ENCODE results near the gene DNPH1.

DNPH1 gene

GRCh38 chr6:43199912-43200311, 29.4 kb downstream of the DNPH1 start:
- Histone ChIP-seq H3K4me1 (ENCODE audit: insufficient read depth, low read length, severe bottlenecking) (no peaks in the 10 kb centered on the region), H3F3A (ENCODE audit: insufficient read depth, low read length) (no peaks in the 10 kb centered on the region), H3K4me2 (ENCODE audit: low read length) (no peak overlapping the region), H3K36me3 (ENCODE audit: insufficient read depth, low read length) (peaks cover 38% of the 10 kb centered on the region; the same call in 1 of the 2 replicates), H4K20me1 (ENCODE audit: insufficient read depth, low read length) (no peaks in the 10 kb centered on the region), H3K9me3 (ENCODE audit: low read length) (no peaks in the 10 kb centered on the region), H3K4me3 (ENCODE audit: low read depth, low read length, poor library complexity, severe bottlenecking) (no peak overlapping the region), H3K27ac (ENCODE audit: low read depth, low read length, poor library complexity, severe bottlenecking) (no peak overlapping the region), H3K9ac (ENCODE audit: low read length) (no peak overlapping the region), H3K79me2 (ENCODE audit: insufficient read depth, low read length) (no peaks in the 10 kb centered on the region), H3K27me3 (ENCODE audit: insufficient read depth, low read length) (no peaks in the 10 kb centered on the region), H3K9me2 (ENCODE audit: low read depth, low read length) (no peaks in the 10 kb centered on the region), H2AFZ (ENCODE audit: low read length) (no peak overlapping the region)
- TF ChIP-seq EZH2 (IDR thresholded peaks at IDR 0.05; ENCODE audit: borderline replicate concordance, low read length) (no peak), CTCF (IDR thresholded peaks at IDR 0.05; ENCODE audit: low read length) (no peak)

GRCh38 chr6:43196337-43196736, 32.9 kb downstream of the DNPH1 start:
- no peaks in the 10 kb centered on the region for H3K9me3 ChIP-seq (ENCODE audit: low read length)
- TF ChIP-seq EZH2 (IDR thresholded peaks at IDR 0.05; ENCODE audit: borderline replicate concordance, low read length) (no peak), CTCF (IDR thresholded peaks at IDR 0.05; ENCODE audit: low read length) (no peak)

GRCh38 chr6:43193929-43194328, 35.4 kb downstream of the DNPH1 start:
- Histone ChIP-seq H3K4me3 (ENCODE audit: low read depth, low read length, poor library complexity, severe bottlenecking) (no peak overlapping the region), H3K27ac (ENCODE audit: low read depth, low read length, poor library complexity, severe bottlenecking) (no peak overlapping the region), H3K27me3 (ENCODE audit: insufficient read depth, low read length) (no peaks in the 10 kb centered on the region), H3K36me3 (ENCODE audit: insufficient read depth, low read length) (peaks cover 29% of the 10 kb centered on the region; the same call in 1 of the 2 replicates), H3K9ac (ENCODE audit: low read length) (no peak overlapping the region), H4K20me1 (ENCODE audit: insufficient read depth, low read length) (no peaks in the 10 kb centered on the region), H3K9me2 (ENCODE audit: low read depth, low read length) (no peaks in the 10 kb centered on the region), H3K9me3 (ENCODE audit: low read length) (no peaks in the 10 kb centered on the region), H3K4me1 (ENCODE audit: insufficient read depth, low read length, severe bottlenecking) (no peaks in the 10 kb centered on the region), H3K79me2 (ENCODE audit: insufficient read depth, low read length) (no peaks in the 10 kb centered on the region), H2AFZ (ENCODE audit: low read length) (no peak overlapping the region), H3K4me2 (ENCODE audit: low read length) (no peak overlapping the region), H3F3A (ENCODE audit: insufficient read depth, low read length) (no peaks in the 10 kb centered on the region)
- TF ChIP-seq EZH2 (IDR thresholded peaks at IDR 0.05; ENCODE audit: borderline replicate concordance, low read length) (no peak), CTCF (IDR thresholded peaks at IDR 0.05; ENCODE audit: low read length) (no peak)

More at GRCh38 chr6:43196337-43196736, 32.9 kb downstream of the DNPH1 start:
- Histone ChIP-seq H3K4me1 (ENCODE audit: insufficient read depth, low read length, severe bottlenecking) (no peaks in the 10 kb centered on the region), H3K9ac (ENCODE audit: low read length) (no peak overlapping the region), H3K27me3 (ENCODE audit: insufficient read depth, low read length) (no peaks in the 10 kb centered on the region), H3K27ac (ENCODE audit: low read depth, low read length, poor library complexity, severe bottlenecking) (no peak overlapping the region), H3K9me2 (ENCODE audit: low read depth, low read length) (no peaks in the 10 kb centered on the region), H3F3A (ENCODE audit: insufficient read depth, low read length) (no peaks in the 10 kb centered on the region), H3K36me3 (ENCODE audit: insufficient read depth, low read length) (peaks cover 46% of the 10 kb centered on the region; the same call in 1 of the 2 replicates), H4K20me1 (ENCODE audit: insufficient read depth, low read length) (no peaks in the 10 kb centered on the region), H3K4me3 (ENCODE audit: low read depth, low read length, poor library complexity, severe bottlenecking) (no peak overlapping the region), H3K79me2 (ENCODE audit: insufficient read depth, low read length) (no peaks in the 10 kb centered on the region), H2AFZ (ENCODE audit: low read length) (no peak overlapping the region), H3K4me2 (ENCODE audit: low read length) (no peak overlapping the region)

Measured in OCI-LY1 (cell line).